H1 (cell line): Measurements from ENCODE around the gene DENND2A. TPM values are rescaled to one million over a fixed set of nuclear protein-coding genes. Genes with fewer than 3 reads are reported as not detected.

Experiments
- CTCF ChIA-PET: fragments of 300-600 bp; sonication (Branson Sonifier 250); formaldehyde crosslinking; loops from one replicate; lab custom pipeline; 2021; ENCODE audit not compliant: partially characterized antibody; lab: Charles Lee
- POLR2A ChIA-PET: fragments of 300-600 bp; sonication (Branson Sonifier 250); formaldehyde crosslinking; loops from one replicate; lab custom pipeline; 2021; ENCODE audit warnings: inconsistent platforms; ENCODE audit not compliant: partially characterized antibody; lab: Charles Lee
- DNase-seq, 2 experiments: peaks; one replicate each; pipeline versions ENCODE4 v3.0.0 to v3.0.0-alpha.2; 2010 to 2022; ENCODE audit warnings: low spot score in 2 of 2, low read depth in 1 of 2, mixed read lengths in 1 of 2
- FAIRE-seq: peaks from 2 replicates; lab custom pipeline; 2011; peaks lifted over from hg19 to GRCh38; lab: Jason Lieb, UNC
- H2AFZ ChIP-seq: 2 replicates; pipeline ENCODE4 v1.8.1; 2012; ENCODE audit warnings: low read length, inconsistent platforms
- H2AK5ac ChIP-seq: 2 replicates; pipeline ENCODE4 v1.6.1; 2013; ENCODE audit warnings: low read depth, low read length
- H2BK120ac ChIP-seq: replicated peaks from 2 replicates; pipeline ENCODE3; 2013; ENCODE audit warnings: low read depth, low read length, inconsistent platforms
- H2BK12ac ChIP-seq: 2 replicates; pipeline ENCODE4 v1.6.1; 2013; ENCODE audit warnings: low read depth, low read length
- H2BK15ac ChIP-seq: 2 replicates; pipeline ENCODE4 v1.6.1; 2013; ENCODE audit warnings: low read length
- H2BK20ac ChIP-seq: 2 replicates; pipeline ENCODE4 v1.6.1; 2013; ENCODE audit warnings: low read length
- H2BK5ac ChIP-seq: 2 replicates; pipeline ENCODE4 v1.6.1; 2013; ENCODE audit warnings: low read depth, low read length
- H3K14ac ChIP-seq: 2 replicates; pipeline ENCODE4 v1.6.1; 2013; ENCODE audit warnings: inconsistent platforms; ENCODE audit not compliant: insufficient read length
- H3K18ac ChIP-seq: 2 replicates; pipeline ENCODE4 v1.6.1; 2013; ENCODE audit warnings: low read length; ENCODE audit errors: extremely low read depth
- H3K23ac ChIP-seq: 2 replicates; pipeline ENCODE4 v1.6.1; 2013; ENCODE audit warnings: inconsistent platforms; ENCODE audit not compliant: insufficient read length
- H3K23me2 ChIP-seq: 2 replicates; pipeline ENCODE4 v1.6.1; 2013; ENCODE audit warnings: low read depth, low read length
- H3K27ac ChIP-seq: 2 replicates; pipeline ENCODE4 v1.6.1; 2011; ENCODE audit warnings: low read depth, low read length, inconsistent platforms
- H3K27me3 ChIP-seq, 4 experiments: replicated peaks in 1 of 4; 1 replicate in 1 of 4; 2 replicates in 3 of 4; pipeline versions ENCODE4 v1.6.1 to v1.8.1; 2011 to 2013; ENCODE audit warnings: low read length in 3 of 4, mild to moderate bottlenecking in 3 of 4, inconsistent platforms in 2 of 4, mixed read lengths in 2 of 4, moderate library complexity in 1 of 4; ENCODE audit not compliant: control insufficient read depth in 3 of 4, insufficient read depth in 3 of 4; ENCODE audit errors: extremely low read depth in 1 of 4
- H3K36me3 ChIP-seq, 4 experiments: 2 replicates each; pipeline versions ENCODE4 v1.6.1 to v1.8.1; 2011 to 2013; ENCODE audit warnings: mild to moderate bottlenecking in 4 of 4, low read length in 3 of 4, moderate library complexity in 2 of 4, control low read depth in 1 of 4, inconsistent platforms in 1 of 4; ENCODE audit not compliant: insufficient read depth in 4 of 4, control insufficient read depth in 2 of 4
- H3K4ac ChIP-seq: replicated peaks from 2 replicates; pipeline ENCODE3; 2013; ENCODE audit warnings: low read length, low read depth, mixed read lengths, inconsistent platforms; ENCODE audit not compliant: insufficient read length
- H3K4me1 ChIP-seq, 4 experiments: replicated peaks in 1 of 4; 1 replicate in 1 of 4; 2 replicates in 3 of 4; pipeline versions ENCODE4 v1.6.1 to v1.8.1; 2011 to 2013; ENCODE audit warnings: low read length in 3 of 4, inconsistent platforms in 2 of 4, mixed read lengths in 1 of 4; ENCODE audit not compliant: insufficient read depth in 4 of 4, control insufficient read depth in 3 of 4
- H3K4me2 ChIP-seq, 2 experiments: 2 replicates each; pipeline versions ENCODE4 v1.6.1 to v1.8.1; 2011 to 2013; ENCODE audit warnings: low read depth in 2 of 2, low read length in 2 of 2, control low read depth in 1 of 2, inconsistent platforms in 1 of 2, mild to moderate bottlenecking in 1 of 2; ENCODE audit not compliant: insufficient read depth in 1 of 2
- H3K4me3 ChIP-seq, 4 experiments: fragments of 200-600, 300-600 bp in 1 of 4; sonication (generic), shearing (Covaris generic), sonication (Bioruptor Twin) in 1 of 4; 2 replicates each; pipeline versions ENCODE4 v1.5.1 to v1.8.1; 2011 to 2016; ENCODE audit warnings: low read length in 4 of 4, low read depth in 3 of 4, control low read depth in 2 of 4, inconsistent platforms in 2 of 4, mild to moderate bottlenecking in 2 of 4, mixed read lengths in 1 of 4, moderate library complexity in 1 of 4; ENCODE audit not compliant: insufficient read depth in 2 of 4; ENCODE audit errors: extremely low read depth in 1 of 4
- H3K56ac ChIP-seq: replicated peaks from 2 replicates; pipeline ENCODE3; 2013; ENCODE audit warnings: low read depth, mild to moderate bottlenecking, mixed read lengths, low read length, inconsistent platforms; ENCODE audit not compliant: insufficient read length
- H3K79me1 ChIP-seq: 2 replicates; pipeline ENCODE4 v1.6.1; 2013; ENCODE audit warnings: low read depth, low read length, control low read depth
- H3K79me2 ChIP-seq, 2 experiments: 2 replicates each; pipeline versions ENCODE4 v1.6.1 to v1.8.1; 2012 to 2013; ENCODE audit warnings: low read length in 2 of 2, mild to moderate bottlenecking in 2 of 2, inconsistent platforms in 1 of 2; ENCODE audit not compliant: insufficient read depth in 2 of 2, control insufficient read depth in 1 of 2
- H3K9ac ChIP-seq, 4 experiments: replicated peaks in 1 of 4; 1 replicate in 1 of 4; 2 replicates in 3 of 4; pipeline versions ENCODE4 v1.6.1 to v1.8.1; 2011 to 2013; ENCODE audit warnings: low read depth in 3 of 4, low read length in 3 of 4, control low read depth in 2 of 4, mild to moderate bottlenecking in 2 of 4, moderate library complexity in 2 of 4, inconsistent platforms in 1 of 4; ENCODE audit errors: extremely low read depth in 1 of 4
- H3K9me3 ChIP-seq, 2 experiments: 2 replicates each; pipeline versions ENCODE4 v1.6.1 to v1.8.1; 2012 to 2013; ENCODE audit warnings: mild to moderate bottlenecking in 2 of 2, moderate library complexity in 2 of 2, control low read depth in 1 of 2, inconsistent platforms in 1 of 2, low read depth in 1 of 2, low read length in 1 of 2, mixed read lengths in 1 of 2; ENCODE audit not compliant: insufficient read depth in 2 of 2
- H4K20me1 ChIP-seq, 2 experiments: replicated peaks in 1 of 2; 2 replicates each; pipeline versions ENCODE3 to v1.8.1; 2011 to 2013; ENCODE audit warnings: inconsistent platforms in 2 of 2, low read length in 2 of 2, mild to moderate bottlenecking in 1 of 2; ENCODE audit not compliant: insufficient read depth in 2 of 2, control insufficient read depth in 1 of 2
- H4K5ac ChIP-seq: 2 replicates; pipeline ENCODE4 v1.6.1; 2013; ENCODE audit warnings: low read length, low read depth, mixed read lengths, inconsistent platforms; ENCODE audit not compliant: insufficient read length
- H4K8ac ChIP-seq: 2 replicates; pipeline ENCODE4 v1.8.0; 2013; ENCODE audit warnings: mild to moderate bottlenecking, moderate library complexity, low read length, inconsistent platforms; ENCODE audit not compliant: insufficient read depth; ENCODE audit errors: extremely low read depth
- H4K91ac ChIP-seq: replicated peaks from 2 replicates; pipeline ENCODE3; 2013; ENCODE audit warnings: low read length, mixed read lengths, inconsistent platforms; ENCODE audit not compliant: insufficient read length
- ASH2L ChIP-seq: fragments of 200-600, 300-600 bp; sonication (generic); IDR thresholded peaks from one replicate; pipeline ENCODE4 v1.7.1; 2017; ENCODE audit warnings: low read length
- BACH1 ChIP-seq: IDR thresholded peaks from 2 replicates; pipeline ENCODE4 v1.6.1; 2012; ENCODE audit warnings: low read length, improper control_type of control experiment
- CTBP2 ChIP-seq: IDR thresholded peaks from 2 replicates; pipeline ENCODE4 v1.7.0; 2011; ENCODE audit warnings: borderline replicate concordance, mild to moderate bottlenecking, moderate library complexity, mixed read lengths, low read length; ENCODE audit not compliant: insufficient read depth, insufficient read length
- E2F6 ChIP-seq: IDR thresholded peaks from 2 replicates; pipeline ENCODE4 v1.6.1; 2012; ENCODE audit warnings: inconsistent platforms
- MAFK ChIP-seq: IDR thresholded peaks from 2 replicates; pipeline ENCODE4 v1.6.1; 2012; ENCODE audit warnings: low read depth, mild to moderate bottlenecking, improper control_type of control experiment, low read length
- POU5F1 ChIP-seq: IDR thresholded peaks from 2 replicates; pipeline ENCODE4 v1.6.1; 2011; ENCODE audit warnings: low read depth, mild to moderate bottlenecking, low read length, moderate library complexity
- SAP30 ChIP-seq: fragments of 300-600 bp; sonication (generic); IDR thresholded peaks from 2 replicates; pipeline ENCODE4 v1.7.1; 2012; ENCODE audit warnings: low read length, moderate library complexity, mild to moderate bottlenecking, inconsistent platforms; ENCODE audit not compliant: insufficient read depth, insufficient replicate concordance
- SIN3A ChIP-seq, 2 experiments: IDR thresholded peaks in 1 of 2; conservative IDR thresholded peaks in 1 of 2; 2 replicates each; pipeline ENCODE4 v1.6.1; 2011 to 2012; ENCODE audit warnings: low read length in 2 of 2, improper control_type of control experiment in 1 of 2, low read depth in 1 of 2, mild to moderate bottlenecking in 1 of 2
- SIRT6 ChIP-seq: IDR thresholded peaks from one replicate; pipeline ENCODE4 v1.7.1; 2012; ENCODE audit warnings: low read length, inconsistent platforms
- SRF ChIP-seq: IDR thresholded peaks from 2 replicates; pipeline ENCODE4 v1.6.1; 2011; ENCODE audit warnings: mild to moderate bottlenecking, low read depth, low read length, moderate library complexity
- SUZ12 ChIP-seq: fragments of 200-600 bp; sonication (generic); IDR thresholded peaks from 2 replicates; pipeline ENCODE4 v1.6.1; 2012; ENCODE audit warnings: mild to moderate bottlenecking, inconsistent platforms, low read length, moderate library complexity, mixed read lengths
- TAF1 ChIP-seq: IDR thresholded peaks from 2 replicates; pipeline ENCODE4 v1.6.1; 2011; ENCODE audit warnings: mild to moderate bottlenecking, low read depth, low read length
- WGBS, 2 experiments: shearing (Covaris generic) in 1 of 2; methylation state at CpG; one replicate each; pipeline versions ENCODE4 v1.1.6 to v1.1.7; 2013 to 2015; ENCODE audit warnings: low lambda C conversion rate in 2 of 2, mixed read lengths in 2 of 2, inconsistent platforms in 1 of 2, low coverage in 1 of 2, missing lambda C conversion rate in 1 of 2; ENCODE audit not compliant: insufficient replicate concordance in 2 of 2, insufficient coverage in 1 of 2, insufficient read length in 1 of 2; ENCODE audit errors: extremely low coverage in 1 of 2, missing lambda C conversion rate in 1 of 2; 5-methylcytosine and 5-hydroxymethylcytosine counted together
- polyA plus RNA-seq, 7 experiments: library from polyadenylated mRNA; depleted of rRNA in 3 of 7; stranded (reverse) in 5 of 7; unstranded in 2 of 7; fragments of >200 nt in 5 of 7; fragments of 200-250 nt in 2 of 7; gene quantifications; 1 replicate in 5 of 7; 2 replicates in 1 of 7; 4 replicates in 1 of 7; pipeline versions ENCODE4 v1.2.1 to v1.2.3, GENCODE V29; 2011 to 2013; ENCODE audit warnings: missing spikeins in 2 of 7, mixed read lengths in 2 of 7
- total RNA-seq: library from RNA; stranded (reverse); fragmentation: NEBNext Ultra II Directional; extraction: Animal tissue kit (Norgen Biotek cat#: 25700); gene quantifications from 2 replicates; pipeline ENCODE4 v1.2.1, GENCODE V29; 2021
- TF ChIP-seq, protein P1 (sequence below): IDR thresholded peaks from 2 replicates; pipeline ENCODE4 v1.6.1; 2012; ENCODE audit warnings: inconsistent platforms

The DENND2A gene
- total and polyA plus RNA-seq, 2 of the 8 experiments (the other 6 are each of a cell fraction or from before 2014, with no cell fraction given) = 5.0 to 13.0 TPM

GRCh38 chr7:140680886-140681285, 40.3 kb upstream of the DENND2A start:
- Histone ChIP-seq H4K5ac (no peak overlapping the region), H3K4ac (no peak overlapping the region), H3K56ac (no peak overlapping the region), H2BK12ac (no peak overlapping the region), H3K4me1 (0 out of 7 replicates have a peak, but pooled peaks cover 0 to 2% (median 0%) of the 10 kb centered on the region in 4 experiments), H3K18ac (no peak overlapping the region), H2BK120ac (no peak overlapping the region), H3K36me3 (no peaks in the 10 kb centered on the region), H3K79me2 (no peaks in the 10 kb centered on the region), H3K27ac (no peak overlapping the region), H3K4me2 (no peak overlapping the region), H2BK15ac (no peak overlapping the region), H2BK5ac (no peak overlapping the region), H4K91ac (no peak overlapping the region), H3K14ac (no peak overlapping the region), H3K4me3 (no peak overlapping the region), H3K23ac (no peak overlapping the region), H3K79me1 (no peaks in the 10 kb centered on the region), H3K23me2 (no peaks in the 10 kb centered on the region; the same call in 1 of the 2 replicates), H4K8ac (no peak overlapping the region), H3K9me3 (no peaks in the 10 kb centered on the region), H2AFZ (no peak overlapping the region), H3K27me3 (no peaks in the 10 kb centered on the region), H3K9ac (no peak overlapping the region), H2AK5ac (no peak overlapping the region), H2BK20ac (no peak overlapping the region), H4K20me1 (no peaks in the 10 kb centered on the region)
- TF ChIP-seq SUZ12 (no peak), SRF (no peak), POU5F1 (no peak), TAF1 (no peak), BACH1 (no peak), SIN3A (conservative IDR thresholded peaks at IDR 0.05 in 1 of 2, IDR thresholded peaks at IDR 0.05 in 1 of 2; ENCODE audit: low read depth in 1 of 2, low read length in 2 of 2) (no peak), E2F6 (no peak), SAP30 (no peak), MAFK (no peak), SIRT6 (no peak), ASH2L (no peak), CTBP2 (no peak)
- TF ChIP-seq, protein P1, sequence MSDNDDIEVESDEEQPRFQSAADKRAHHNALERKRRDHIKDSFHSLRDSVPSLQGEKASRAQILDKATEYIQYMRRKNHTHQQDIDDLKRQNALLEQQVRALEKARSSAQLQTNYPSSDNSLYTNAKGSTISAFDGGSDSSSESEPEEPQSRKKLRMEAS = no peak
- no peak for DNase-seq
- WGBS, 2 experiments = 97% methylated on average over 6 of the region's 7 CpGs; no CpG with 5 or more reads in 1 of the 2 experiments
- ChIA-PET CTCF (interaction anchor here (1.1 to 1.4 kb wide), 3 partner anchors 11 to 27 kb away, joined by 3 to 5 read pairs (median 4); no protein-coding TSS in a partner anchor), POLR2A (interaction anchor here (0.7 to 1.1 kb wide), 2 partner anchors 12 to 334 kb away, joined by 3 read pairs; partner anchors contain the start of gene MRPS33)
- FAIRE-seq = no peak
